ENCODE results near the gene ITGB1BP2.
"Not testable (repeated sequence)": the region's sequence is repeated elsewhere in the genome, so short reads cannot be mapped to it uniquely, and the experiment has no call there.

ITGB1BP2 gene

DNA sequence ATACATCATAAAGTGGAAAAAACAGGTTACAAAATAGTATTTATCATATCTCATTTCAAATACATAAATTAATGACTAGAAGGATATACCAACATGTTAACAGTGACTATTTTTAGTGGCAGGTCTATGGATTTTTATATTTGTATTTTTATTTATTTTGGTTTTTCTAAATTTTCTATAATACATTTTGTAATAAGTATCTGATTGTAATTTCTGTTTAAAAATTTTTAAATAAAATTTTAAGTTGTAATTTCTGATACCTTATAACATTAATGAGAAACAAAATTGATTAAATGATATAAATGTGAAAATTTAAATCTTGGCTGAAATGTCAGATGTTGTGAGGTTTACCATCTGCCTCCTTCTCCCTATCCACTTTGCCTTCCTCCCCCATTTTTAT, 15.6 kb upstream of the ITGB1BP2 start:
- TF ChIP-seq POLR2A (IDR thresholded peaks at IDR 0.05; ENCODE audit: extremely low read depth, insufficient read length) (no peak), MYC (IDR thresholded peaks at IDR 0.05; ENCODE audit: low read depth, low read length) (no peak), CTCF (IDR thresholded peaks at IDR 0.05; ENCODE audit: low read depth, low read length) (no peak)
- TF ChIP-seq, protein P1, sequence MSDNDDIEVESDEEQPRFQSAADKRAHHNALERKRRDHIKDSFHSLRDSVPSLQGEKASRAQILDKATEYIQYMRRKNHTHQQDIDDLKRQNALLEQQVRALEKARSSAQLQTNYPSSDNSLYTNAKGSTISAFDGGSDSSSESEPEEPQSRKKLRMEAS (IDR thresholded peaks at IDR 0.05; ENCODE audit: low read depth, low read length) = no peak
- no peak for DNase-seq (ENCODE audit: low read depth)
- peak overlapping the region; percentile 97 for H3K4me3 ChIP-seq (ENCODE audit: low read depth, low read length)

DNA sequence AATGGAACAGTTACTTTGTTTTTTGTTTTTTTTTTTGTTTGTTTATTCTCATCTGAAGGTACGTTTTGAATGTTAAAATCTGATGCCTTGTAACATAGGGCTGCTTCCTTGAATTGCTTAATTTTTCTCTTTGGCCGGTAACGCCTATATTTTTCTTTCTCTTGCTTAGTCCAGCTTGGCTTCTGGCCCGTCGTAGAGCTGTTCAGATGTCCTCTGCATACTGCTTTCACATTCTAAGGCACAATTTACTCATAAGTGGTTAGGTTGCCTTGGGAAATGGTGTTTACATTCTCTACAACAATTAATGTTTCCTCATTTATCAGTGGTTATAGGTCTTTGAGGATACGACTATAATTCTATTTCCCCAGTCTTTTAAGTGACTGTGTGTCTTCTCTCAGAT, 10.2 kb upstream of the ITGB1BP2 start:
- no peak for DNase-seq (ENCODE audit: low read depth)
- no peak overlapping the region for H3K4me3 ChIP-seq (ENCODE audit: low read depth, low read length)
- TF ChIP-seq, protein P1 (IDR thresholded peaks at IDR 0.05; ENCODE audit: low read depth, low read length) = no peak
- no peak for TF ChIP-seq POLR2A (IDR thresholded peaks at IDR 0.05; ENCODE audit: extremely low read depth, insufficient read length)
- no peak for TF ChIP-seq MYC (IDR thresholded peaks at IDR 0.05; ENCODE audit: low read depth, low read length)
- TF ChIP-seq CTCF (IDR thresholded peaks at IDR 0.05; ENCODE audit: low read depth, low read length) = no peak

- TF ChIP-seq POLR2A (IDR thresholded peaks at IDR 0.05; ENCODE audit: extremely low read depth, insufficient read length) = no peak
- TF ChIP-seq MYC (IDR thresholded peaks at IDR 0.05; ENCODE audit: low read depth, low read length) = no peak
- TF ChIP-seq, protein P1 (IDR thresholded peaks at IDR 0.05; ENCODE audit: low read depth, low read length) = no peak
- TF ChIP-seq CTCF (IDR thresholded peaks at IDR 0.05; ENCODE audit: low read depth, low read length) = no peak
- DNase-seq (ENCODE audit: low read depth) = no peak
- H3K4me3 ChIP-seq (ENCODE audit: low read depth, low read length) = no peak overlapping the region
These were observed 8.7 kb upstream of the ITGB1BP2 start for GRCh38 chrX:71292669-71293365.

DNA sequence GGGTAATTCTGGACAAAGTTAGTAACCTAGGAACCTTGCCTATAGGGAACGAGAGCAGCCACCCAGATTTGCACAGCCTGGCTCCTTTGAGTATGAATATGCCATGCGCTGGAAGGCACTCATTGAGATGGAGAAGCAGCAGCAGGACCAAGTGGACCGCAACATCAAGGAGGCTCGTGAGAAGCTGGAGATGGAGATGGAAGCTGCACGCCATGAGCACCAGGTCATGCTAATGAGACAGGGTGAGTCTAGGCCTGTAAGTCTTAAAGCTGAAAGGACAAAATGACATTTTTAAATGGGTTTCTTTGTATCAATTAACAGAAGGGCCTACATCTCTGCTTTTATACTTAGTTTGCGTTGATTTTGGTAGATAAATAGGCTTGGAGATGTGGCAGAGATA, 4.7 kb upstream of the ITGB1BP2 start:
- DNase-seq (ENCODE audit: low read depth) = no peak
- no peak overlapping the region for H3K4me3 ChIP-seq (ENCODE audit: low read depth, low read length)
- TF ChIP-seq MYC (IDR thresholded peaks at IDR 0.05; ENCODE audit: low read depth, low read length) (no peak), CTCF (IDR thresholded peaks at IDR 0.05; ENCODE audit: low read depth, low read length) (no peak), POLR2A (IDR thresholded peaks at IDR 0.05; ENCODE audit: extremely low read depth, insufficient read length) (no peak)
- TF ChIP-seq, protein P1 (IDR thresholded peaks at IDR 0.05; ENCODE audit: low read depth, low read length) = no peak

DNA sequence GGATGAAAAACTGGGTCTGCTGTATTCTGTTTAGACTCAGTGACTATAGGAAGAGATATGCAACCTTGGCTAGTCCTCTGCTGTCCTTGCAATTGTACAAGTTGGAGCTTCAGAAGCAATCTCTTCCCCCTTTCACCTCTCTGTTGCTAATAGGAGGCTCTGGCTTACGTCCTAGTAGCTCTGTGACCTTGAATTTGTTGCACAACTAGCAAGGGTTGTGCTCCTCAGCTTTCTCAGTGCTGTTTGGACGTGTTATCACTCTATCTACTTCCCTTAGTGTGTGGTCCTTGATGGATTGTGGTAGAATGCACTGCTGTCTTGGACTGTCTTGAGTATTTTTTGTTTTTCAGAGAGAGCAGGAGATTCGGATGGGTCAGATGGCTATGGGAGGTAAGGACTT, 3.4 kb upstream of the ITGB1BP2 start:
- TF ChIP-seq, protein P1 (IDR thresholded peaks at IDR 0.05; ENCODE audit: low read depth, low read length) = no peak
- TF ChIP-seq MYC (IDR thresholded peaks at IDR 0.05; ENCODE audit: low read depth, low read length) (no peak), POLR2A (IDR thresholded peaks at IDR 0.05; ENCODE audit: extremely low read depth, insufficient read length) (no peak), CTCF (IDR thresholded peaks at IDR 0.05; ENCODE audit: low read depth, low read length) (no peak)
- H3K4me3 ChIP-seq (ENCODE audit: low read depth, low read length) = no peak overlapping the region
- DNase-seq (ENCODE audit: low read depth) = no peak

- not testable (repeated sequence) for H3K4me3 ChIP-seq (ENCODE audit: low read depth, low read length)
These were observed 1.5 kb upstream of the ITGB1BP2 start for GRCh38 chrX:71300064-71300463.

DNA sequence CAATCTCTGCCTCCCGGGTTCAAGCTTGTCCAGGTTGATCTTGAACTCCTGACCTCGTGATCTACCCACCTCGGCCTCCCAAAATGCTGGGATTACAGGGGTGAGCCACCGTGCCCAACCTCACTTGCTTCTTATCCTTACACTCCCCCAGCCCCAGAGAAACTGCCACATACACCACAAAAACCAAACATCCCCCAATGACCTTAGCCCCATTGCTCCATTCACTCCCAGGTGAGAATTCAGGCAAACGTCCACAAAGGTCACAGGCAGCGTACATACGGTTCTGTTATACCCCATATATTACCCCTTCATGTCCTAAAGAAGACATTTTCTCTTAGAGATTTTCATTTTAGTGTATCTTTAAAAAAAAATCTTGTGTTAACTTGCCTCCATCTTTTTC, 1.1 kb upstream of the ITGB1BP2 start:
- not testable (repeated sequence) for H3K4me3 ChIP-seq (ENCODE audit: low read depth, low read length); DNase-seq (ENCODE audit: low read depth)

More at GRCh38 chrX:71300064-71300463, 1.5 kb upstream of the ITGB1BP2 start:
- not testable (repeated sequence) for DNase-seq (ENCODE audit: low read depth)
